ENCODE measurements around the gene OPTN. TPM values are rescaled to one million over a fixed set of nuclear protein-coding genes. Genes with fewer than 3 reads are reported as not detected.

Gene OPTN
- polyA plus RNA-seq, 1 of the 3 experiments (the other 2 are of a cell fraction): 21.6 TPM

GRCh38 chr10:13066527-13066926 lies 33.4 kb upstream of the OPTN start (continued):
- TF ChIP-seq REST (IDR thresholded peaks at IDR 0.05; ENCODE audit: low read depth, low read length) (no peak), MXI1 (IDR thresholded peaks at IDR 0.05; ENCODE audit: low read depth, low read length) (no peak), PBX3 (IDR thresholded peaks at IDR 0.05) (no peak)

GRCh38 chr10:13067431-13067830 lies 32.5 kb upstream of the OPTN start:
- Histone ChIP-seq H3K27me3 (ENCODE audit: insufficient read depth) (no peaks in the 10 kb centered on the region; the same call in 1 of the 2 replicates), H3K9me2 (no peaks in the 10 kb centered on the region), H2AFZ (ENCODE audit: low read depth) (no peak overlapping the region), H3K9ac (no peak overlapping the region), H4K20me1 (ENCODE audit: insufficient read depth) (no peaks in the 10 kb centered on the region), H3K4me3 (ENCODE audit: low read depth in 2 of 2, low read length in 1 of 2) (no peak overlapping the region), H3K79me2 (ENCODE audit: insufficient read depth) (no peaks in the 10 kb centered on the region), H3K27ac (ENCODE audit: low read depth in 2 of 2, low read length in 1 of 2) (no peak overlapping the region), H3K4me1 (ENCODE audit: control insufficient read depth in 1 of 2, insufficient read depth in 2 of 2, low read depth in 1 of 2, low read length in 1 of 2) (peaks cover 0 to 3% of the 10 kb centered on the region in 2 experiments; a peak in 2 of 4 replicates), H3F3A (replicated peaks; ENCODE audit: insufficient read depth) (no peaks in the 10 kb centered on the region), H3K36me3 (replicated peaks in 1 of 2; ENCODE audit: control insufficient read depth in 1 of 2, insufficient read depth in 2 of 2, low read length in 1 of 2) (no peaks in the 10 kb centered on the region), H3K9me3 (no peaks in the 10 kb centered on the region), H3K4me2 (no peak overlapping the region)
- WGBS (ENCODE audit: low lambda C conversion rate): 58% methylated on average over 7 of the region's 7 CpGs
- no peak for TF ChIP-seq TAF1 (IDR thresholded peaks at IDR 0.05; ENCODE audit: borderline replicate concordance, low read depth, low read length)
- TF ChIP-seq CHD2 (IDR thresholded peaks at IDR 0.05; ENCODE audit: low read length, partially characterized antibody): no peak
- no peak for TF ChIP-seq TCF12 (IDR thresholded peaks at IDR 0.05)
- TF ChIP-seq EZH2phosphoT487 (IDR thresholded peaks at IDR 0.05; ENCODE audit: borderline replicate concordance, low read depth): no peak
- ChIA-PET POLR2A (no interaction called here), CTCF (interaction anchor here (2.1 to 4.0 kb wide), 2 partner anchors 32 to 360 kb away, joined by 7 to 15 read pairs; partner anchors contain the start of gene OPTN)
- DNase-seq: no peak

GRCh38 chr10:13068071-13068470 lies 31.9 kb upstream of the OPTN start:
- no peak for DNase-seq
- CTCF ChIA-PET: interaction anchor here (2.1 to 4.0 kb wide), 2 partner anchors 32 to 361 kb away, joined by 7 to 15 read pairs; partner anchors contain the start of gene OPTN
- Histone ChIP-seq H3K27ac (ENCODE audit: low read depth in 2 of 2, low read length in 1 of 2) (no peak overlapping the region; a peak in 1 of 4 replicates), H3K9me2 (no peaks in the 10 kb centered on the region), H3K4me3 (ENCODE audit: low read depth in 2 of 2, low read length in 1 of 2) (no peak overlapping the region), H3F3A (replicated peaks; ENCODE audit: insufficient read depth) (no peaks in the 10 kb centered on the region), H3K36me3 (replicated peaks in 1 of 2; ENCODE audit: control insufficient read depth in 1 of 2, insufficient read depth in 2 of 2, low read length in 1 of 2) (no peaks in the 10 kb centered on the region), H3K79me2 (ENCODE audit: insufficient read depth) (no peaks in the 10 kb centered on the region), H3K27me3 (ENCODE audit: insufficient read depth) (no peaks in the 10 kb centered on the region; the same call in 1 of the 2 replicates), H3K4me1 (ENCODE audit: control insufficient read depth in 1 of 2, insufficient read depth in 2 of 2, low read depth in 1 of 2, low read length in 1 of 2) (peaks cover 0 to 3% of the 10 kb centered on the region in 2 experiments; a peak in 2 of 4 replicates), H4K20me1 (ENCODE audit: insufficient read depth) (no peaks in the 10 kb centered on the region), H3K9me3 (no peaks in the 10 kb centered on the region), H2AFZ (ENCODE audit: low read depth) (no peak overlapping the region), H3K9ac (no peak overlapping the region), H3K4me2 (no peak overlapping the region)
- TF ChIP-seq POLR2AphosphoS5 (IDR thresholded peaks at IDR 0.05; ENCODE audit: low read depth, low read length): no peak
- TF ChIP-seq NRF1 (IDR thresholded peaks at IDR 0.05; ENCODE audit: low read depth, low read length): no peak
- TF ChIP-seq TAF1 (IDR thresholded peaks at IDR 0.05; ENCODE audit: borderline replicate concordance, low read depth, low read length): no peak
- TF ChIP-seq CHD2 (IDR thresholded peaks at IDR 0.05; ENCODE audit: low read length, partially characterized antibody): no peak
- TF ChIP-seq MEF2A (IDR thresholded peaks at IDR 0.05; ENCODE audit: borderline replicate concordance, low read depth): no peak
- no peak for TF ChIP-seq USF1 (IDR thresholded peaks at IDR 0.05; ENCODE audit: borderline replicate concordance, low read depth)
- no peak for TF ChIP-seq GATA2 (CRISPR knock-in tag; IDR thresholded peaks at IDR 0.05)
- TF ChIP-seq YY1 (IDR thresholded peaks at IDR 0.05; ENCODE audit: low read depth): no peak
- TF ChIP-seq MAX (IDR thresholded peaks at IDR 0.05; ENCODE audit: low read depth): no peak
- no peak for TF ChIP-seq RFX5 (IDR thresholded peaks at IDR 0.05; ENCODE audit: low read length)
- TF ChIP-seq ELF1 (IDR thresholded peaks at IDR 0.05): no peak
- TF ChIP-seq RAD21 (IDR thresholded peaks at IDR 0.05; ENCODE audit: low read length): no peak
- TF ChIP-seq EP300 (IDR thresholded peaks at IDR 0.05; ENCODE audit: borderline replicate concordance in 1 of 2, low read depth in 1 of 2, low read length in 1 of 2): no peak
- 28% methylated on average over 5 of the region's 5 CpGs for WGBS (ENCODE audit: low lambda C conversion rate)
- POLR2A ChIA-PET: no interaction called here

Measured in SK-N-SH (cell line).